ENCODE measurements around the gene PGAM2. TPM values are rescaled to one million over a fixed set of nuclear protein-coding genes. Genes with fewer than 3 reads are reported as not detected.

PGAM2 gene
- total RNA-seq (2014; rRNA removed; shearing (Covaris generic)): 2.7 and 4.5 TPM in 2 replicates

DNA sequence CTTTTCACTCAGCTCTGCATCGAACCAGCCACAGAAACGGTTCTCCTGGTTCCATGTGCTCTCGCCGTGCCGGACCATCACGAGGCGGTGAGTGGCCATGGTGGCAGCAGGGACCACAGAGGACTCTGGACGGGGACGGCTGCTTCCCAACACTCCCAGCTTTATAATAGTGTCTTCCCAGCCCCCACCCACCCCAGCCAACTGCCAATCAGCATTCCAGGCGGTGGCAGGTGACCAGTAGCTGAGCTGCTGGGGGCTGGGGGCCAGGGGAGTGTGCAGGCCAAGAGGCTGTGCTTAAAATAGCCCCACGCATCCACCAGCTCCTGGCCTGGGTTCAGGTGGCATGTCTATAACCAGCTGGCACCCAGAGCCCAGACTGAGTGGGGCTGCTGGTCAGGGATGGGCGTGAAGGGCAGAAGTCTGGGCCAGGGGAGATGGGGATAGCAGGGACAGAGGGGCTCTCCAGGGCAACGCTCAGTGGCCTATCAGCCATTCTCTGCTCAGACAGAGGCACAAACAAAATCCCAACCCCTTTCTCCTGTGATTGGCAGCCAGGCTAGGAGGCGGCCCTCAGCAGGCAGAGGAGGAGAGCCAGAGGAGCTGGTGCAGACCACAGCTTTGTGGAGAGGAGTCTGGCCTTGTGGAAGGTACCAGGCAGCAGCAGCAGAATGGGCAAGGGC lies at the start of gene PGAM2:
Gene PGAM2 (minus strand): TSS at position 137 of the 680 bp plus-strand sequence. CDS start 38 bp downstream, at position 99.
- peak within 1 kb of the TSS; percentile 5; the same call in 1 of the 2 replicates for H3K4me3 ChIP-seq (ENCODE audit: insufficient read depth, low read depth, low read length)
- peak; percentile 89 for DNase-seq

GRCh38 chr7:44114586-44115310 lies 49.4 kb upstream of the PGAM2 start:
- no peaks in the 10 kb centered on the region for H3K27me3 ChIP-seq (ENCODE audit: control insufficient read depth, insufficient read depth, low read length)
- DNase-seq: no peak
- H3K36me3 ChIP-seq (replicated peaks; ENCODE audit: control insufficient read depth, insufficient read depth, low read length): peaks cover 26% of the 10 kb centered on the region
- no peak overlapping the region for H3K4me3 ChIP-seq (ENCODE audit: insufficient read depth, low read depth, low read length)

More for the DNA sequence above, at the start of gene PGAM2:
- H3K27me3 ChIP-seq (ENCODE audit: control insufficient read depth, insufficient read depth, low read length): peaks cover 7% of the 10 kb centered on the region
- peaks cover 4% of the 10 kb centered on the region for H3K36me3 ChIP-seq (replicated peaks; ENCODE audit: control insufficient read depth, insufficient read depth, low read length)

- Histone ChIP-seq H3K36me3 (replicated peaks; ENCODE audit: control insufficient read depth, insufficient read depth, low read length) (peaks cover 20% of the 10 kb centered on the region), H3K4me3 (ENCODE audit: insufficient read depth, low read depth, low read length) (peak overlapping the region; percentile 23; the same call in 1 of the 2 replicates), H3K27me3 (ENCODE audit: control insufficient read depth, insufficient read depth, low read length) (no peaks in the 10 kb centered on the region)
- DNase-seq: no peak
Observed at GRCh38 chr7:44113764-44114354, 48.5 kb upstream of the PGAM2 start.

DNA sequence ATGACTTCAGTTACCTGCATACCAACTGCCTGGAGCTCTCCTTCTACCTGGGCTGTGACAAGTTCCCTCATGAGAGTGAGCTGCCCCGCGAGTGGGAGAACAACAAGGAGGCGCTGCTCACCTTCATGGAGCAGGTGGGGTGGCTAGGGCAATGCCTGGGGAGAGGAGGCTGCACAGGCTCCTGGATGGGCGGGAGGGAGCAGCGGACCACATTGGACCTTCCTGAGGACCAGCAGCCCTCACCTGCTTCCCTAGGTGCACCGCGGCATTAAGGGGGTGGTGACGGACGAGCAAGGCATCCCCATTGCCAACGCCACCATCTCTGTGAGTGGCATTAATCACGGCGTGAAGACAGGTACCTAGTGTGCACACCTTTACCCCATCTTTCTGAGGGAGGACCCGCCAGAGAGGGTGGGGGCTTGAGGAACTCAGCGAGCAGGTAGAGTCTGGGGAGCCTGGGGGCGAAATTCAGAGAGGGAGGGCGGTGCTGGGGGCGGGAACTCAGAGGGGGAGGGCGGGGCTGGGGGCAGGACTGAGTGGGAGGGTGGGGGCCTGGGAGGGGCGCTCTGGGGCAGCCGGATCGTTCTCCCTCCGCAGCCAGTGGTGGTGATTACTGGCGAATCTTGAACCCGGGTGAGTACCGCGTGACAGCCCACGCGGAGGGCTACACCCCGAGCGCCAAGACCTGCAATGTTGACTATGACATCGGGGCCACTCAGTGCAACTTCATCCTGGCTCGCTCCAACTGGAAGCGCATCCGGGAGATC lies 47.8 kb upstream of the PGAM2 start:
- peak; percentile 77 for DNase-seq
- Histone ChIP-seq H3K27me3 (ENCODE audit: control insufficient read depth, insufficient read depth, low read length) (no peaks in the 10 kb centered on the region), H3K36me3 (replicated peaks; ENCODE audit: control insufficient read depth, insufficient read depth, low read length) (peaks cover 18% of the 10 kb centered on the region), H3K4me3 (ENCODE audit: insufficient read depth, low read depth, low read length) (peak overlapping the region; percentile 38)

- H3K36me3 ChIP-seq (replicated peaks; ENCODE audit: control insufficient read depth, insufficient read depth, low read length): peaks cover 15% of the 10 kb centered on the region
- H3K4me3 ChIP-seq (ENCODE audit: insufficient read depth, low read depth, low read length): peak overlapping the region; percentile 38
- DNase-seq: peak; percentile 83
- no peaks in the 10 kb centered on the region for H3K27me3 ChIP-seq (ENCODE audit: control insufficient read depth, insufficient read depth, low read length)
Observed at GRCh38 chr7:44112231-44112996, 47.0 kb upstream of the PGAM2 start.

DNA sequence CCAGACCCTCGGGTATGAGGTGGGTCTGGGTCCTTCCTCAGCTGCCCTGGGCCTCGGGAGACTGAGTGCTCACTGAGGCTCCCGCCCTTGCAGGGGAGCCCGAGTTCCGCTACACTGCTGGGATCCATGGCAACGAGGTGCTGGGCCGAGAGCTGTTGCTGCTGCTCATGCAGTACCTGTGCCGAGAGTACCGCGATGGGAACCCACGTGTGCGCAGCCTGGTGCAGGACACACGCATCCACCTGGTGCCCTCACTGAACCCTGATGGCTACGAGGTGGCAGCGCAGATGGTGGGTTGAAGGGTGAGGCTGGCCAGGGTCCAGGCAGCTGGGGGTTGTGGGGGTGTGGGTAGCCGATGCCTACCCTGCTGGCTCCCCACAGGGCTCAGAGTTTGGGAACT lies 46.4 kb upstream of the PGAM2 start:
- H3K27me3 ChIP-seq (ENCODE audit: control insufficient read depth, insufficient read depth, low read length): no peaks in the 10 kb centered on the region
- H3K36me3 ChIP-seq (replicated peaks; ENCODE audit: control insufficient read depth, insufficient read depth, low read length): peaks cover 12% of the 10 kb centered on the region
- no peak overlapping the region for H3K4me3 ChIP-seq (ENCODE audit: insufficient read depth, low read depth, low read length)
- DNase-seq: peak; percentile 57

DNA sequence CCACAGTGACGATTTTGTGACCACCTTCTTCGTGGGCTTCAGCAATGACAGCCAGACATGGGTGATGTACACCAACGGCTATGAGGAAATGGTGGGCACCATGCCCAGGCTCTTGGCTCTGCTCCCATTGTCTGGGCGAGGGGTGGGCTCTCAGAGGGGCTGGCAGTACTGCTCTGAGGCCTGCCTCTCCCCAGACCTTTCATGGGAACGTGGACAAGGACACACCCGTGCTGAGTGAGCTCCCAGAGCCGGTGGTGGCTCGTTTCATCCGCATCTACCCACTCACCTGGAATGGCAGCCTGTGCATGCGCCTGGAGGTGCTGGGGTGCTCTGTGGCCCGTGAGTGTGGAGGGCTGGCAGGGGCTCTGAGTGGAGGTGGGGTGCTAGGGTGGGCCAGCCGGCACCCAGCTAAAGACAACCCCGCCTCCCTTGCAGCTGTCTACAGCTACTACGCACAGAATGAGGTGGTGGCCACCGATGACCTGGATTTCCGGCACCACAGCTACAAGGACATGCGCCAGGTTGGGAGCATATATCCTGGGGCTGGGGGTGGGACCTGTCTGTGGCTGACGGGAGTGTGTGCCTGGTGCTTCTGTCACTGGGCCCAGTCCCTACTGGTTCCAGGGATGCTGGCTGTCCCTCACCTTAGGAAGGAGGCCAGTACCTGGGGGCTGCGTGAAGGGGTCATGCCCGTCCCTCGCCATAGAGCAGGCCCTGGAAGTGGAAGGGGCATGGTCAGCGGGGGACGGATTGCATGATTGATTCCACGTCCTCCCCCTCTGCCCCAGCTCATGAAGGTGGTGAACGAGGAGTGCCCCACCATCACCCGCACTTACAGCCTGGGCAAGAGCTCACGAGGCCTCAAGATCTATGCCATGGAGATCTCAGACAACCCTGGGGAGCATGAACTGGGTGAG lies 45.6 kb upstream of the PGAM2 start:
- Histone ChIP-seq H3K4me3 (ENCODE audit: insufficient read depth, low read depth, low read length) (no peak overlapping the region), H3K36me3 (replicated peaks; ENCODE audit: control insufficient read depth, insufficient read depth, low read length) (peaks cover 12% of the 10 kb centered on the region), H3K27me3 (ENCODE audit: control insufficient read depth, insufficient read depth, low read length) (no peaks in the 10 kb centered on the region)
- DNase-seq: peak; percentile 41

GRCh38 chr7:44109991-44110390 lies 44.6 kb upstream of the PGAM2 start:
- no peak overlapping the region for H3K4me3 ChIP-seq (ENCODE audit: insufficient read depth, low read depth, low read length)
- H3K27me3 ChIP-seq (ENCODE audit: control insufficient read depth, insufficient read depth, low read length): peaks cover 3% of the 10 kb centered on the region
- peaks cover 7% of the 10 kb centered on the region for H3K36me3 ChIP-seq (replicated peaks; ENCODE audit: control insufficient read depth, insufficient read depth, low read length)
- peak; percentile 50 for DNase-seq

DNA sequence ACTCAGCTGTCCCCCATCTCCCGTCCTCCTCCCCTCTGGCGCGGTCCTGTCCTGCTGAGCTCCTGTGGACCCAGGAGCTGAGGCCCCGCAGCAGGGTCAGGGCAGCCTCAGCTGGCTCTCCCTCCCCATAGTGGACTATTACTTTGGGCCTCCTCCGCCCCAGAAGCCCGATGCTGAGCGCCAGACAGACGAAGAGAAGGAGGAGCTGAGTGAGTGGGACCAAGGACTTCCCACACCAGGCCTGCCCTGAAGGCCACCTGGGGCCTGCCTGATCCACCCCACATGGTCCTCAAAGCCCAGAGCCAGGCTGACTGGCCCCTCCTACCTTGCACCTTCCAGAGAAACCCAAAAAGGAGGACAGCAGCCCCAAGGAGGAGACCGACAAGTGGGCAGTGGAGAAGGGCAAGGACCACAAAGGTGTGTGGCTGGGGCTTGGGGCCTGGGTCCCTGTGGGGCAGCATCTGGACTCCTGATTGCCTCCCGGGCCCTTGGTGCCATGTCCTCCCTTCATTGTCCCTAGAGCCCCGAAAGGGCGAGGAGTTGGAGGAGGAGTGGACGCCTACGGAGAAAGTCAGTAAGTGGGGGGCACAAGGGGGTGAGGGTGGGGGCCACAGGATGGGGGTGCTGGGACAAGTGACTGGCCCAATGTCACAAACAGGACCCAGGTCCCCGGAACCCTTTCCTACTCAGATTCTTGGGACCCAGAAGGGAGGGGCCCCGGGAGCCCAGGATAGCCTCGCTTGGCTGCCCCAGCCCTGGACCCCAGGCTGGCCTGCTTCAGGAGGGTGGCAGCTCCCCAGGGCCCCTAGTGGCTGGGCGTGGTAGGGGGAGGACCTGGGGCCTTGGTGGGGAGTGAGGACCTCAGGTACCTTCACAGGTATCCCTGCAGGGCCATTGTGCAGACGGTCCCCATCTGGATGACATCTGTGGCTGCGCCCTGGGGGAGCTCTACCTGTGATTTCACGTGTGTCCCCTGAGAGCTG lies 43.7 kb upstream of the PGAM2 start:
- Histone ChIP-seq H3K27me3 (ENCODE audit: control insufficient read depth, insufficient read depth, low read length) (peaks cover 7% of the 10 kb centered on the region), H3K36me3 (replicated peaks; ENCODE audit: control insufficient read depth, insufficient read depth, low read length) (peaks cover under 1% of the 10 kb centered on the region; the same call in 1 of the 2 replicates), H3K4me3 (ENCODE audit: insufficient read depth, low read depth, low read length) (no peak overlapping the region)
- peak; percentile 77 for DNase-seq

DNA sequence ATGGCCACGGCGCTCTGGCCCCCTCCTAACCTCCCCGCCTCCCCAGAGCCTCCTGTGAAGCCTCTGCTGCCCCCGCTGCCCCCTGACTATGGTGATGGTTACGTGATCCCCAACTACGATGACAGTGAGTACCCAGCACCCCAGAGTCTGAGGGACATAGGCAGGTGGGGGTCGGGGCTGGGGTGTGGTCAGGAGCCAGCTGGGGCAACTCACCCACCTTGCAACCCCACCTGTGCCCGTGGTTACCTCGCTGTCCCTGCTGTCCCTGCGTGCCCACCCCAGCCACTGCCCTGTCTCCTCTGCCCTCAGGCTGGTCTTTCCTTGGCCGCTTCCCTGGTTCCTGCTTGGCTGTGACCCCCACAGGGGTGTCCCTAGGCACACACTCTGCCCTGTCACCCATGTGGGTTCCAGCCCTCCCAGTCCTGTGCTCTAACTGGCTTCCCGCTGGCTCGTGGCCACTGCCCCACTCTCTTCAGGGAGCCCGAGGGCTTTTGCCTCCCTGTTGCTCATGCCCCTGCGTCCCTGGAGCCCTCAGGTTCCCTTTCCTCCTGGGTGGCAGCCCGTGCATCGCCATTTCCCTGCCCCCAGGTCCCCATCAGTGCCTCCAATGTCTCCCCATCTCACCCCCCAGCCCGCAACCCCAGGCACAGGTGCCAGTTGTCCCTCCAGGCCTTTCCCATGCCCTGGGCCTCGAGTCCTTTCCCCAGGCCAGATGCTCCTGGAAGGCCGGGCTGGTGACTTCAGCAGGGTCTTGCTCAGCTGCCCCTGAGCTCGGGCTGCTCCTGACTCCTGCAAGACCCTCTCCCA lies 42.8 kb upstream of the PGAM2 start:
- DNase-seq: peak; percentile 54
- peaks cover 10% of the 10 kb centered on the region for H3K27me3 ChIP-seq (ENCODE audit: control insufficient read depth, insufficient read depth, low read length)
- H3K4me3 ChIP-seq (ENCODE audit: insufficient read depth, low read depth, low read length): no peak overlapping the region

DNA sequence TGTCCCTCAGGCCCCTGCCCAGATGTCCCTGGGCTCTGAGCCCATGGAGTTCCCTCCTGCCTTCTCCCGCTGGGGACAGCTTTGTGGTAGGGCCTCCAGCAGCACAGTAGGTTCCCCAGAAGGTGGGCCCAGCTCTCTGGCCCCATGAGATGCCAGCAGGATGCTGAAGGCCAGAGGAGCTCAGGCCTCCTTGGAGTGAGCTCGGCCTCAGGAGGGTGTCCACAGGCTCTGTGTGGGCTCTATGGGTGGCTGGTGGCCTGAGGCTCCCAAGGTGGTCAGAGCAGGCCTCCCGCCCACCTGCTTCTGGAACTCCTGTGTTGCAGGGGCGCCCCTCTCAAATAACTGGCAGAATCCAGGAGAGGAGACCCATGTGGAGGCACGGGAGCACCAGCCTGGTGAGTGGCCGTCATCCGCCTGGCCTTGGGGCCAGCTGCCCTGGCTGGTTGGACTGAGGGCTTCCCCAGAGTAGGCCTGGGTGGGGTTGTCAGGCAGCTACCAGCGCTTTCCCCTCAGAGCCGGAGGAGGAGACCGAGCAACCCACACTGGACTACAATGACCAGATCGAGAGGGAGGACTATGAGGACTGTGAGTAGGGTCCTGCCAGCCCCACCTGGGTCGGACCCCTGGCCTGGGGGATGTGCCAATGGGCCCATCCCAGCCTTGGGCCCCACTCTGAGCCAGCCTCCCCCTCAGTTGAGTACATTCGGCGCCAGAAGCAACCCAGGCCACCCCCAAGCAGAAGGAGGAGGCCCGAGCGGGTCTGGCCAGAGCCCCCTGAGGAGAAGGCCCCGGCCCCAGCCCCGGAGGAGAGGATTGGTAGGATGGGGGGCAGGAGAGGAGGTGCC lies 42.0 kb upstream of the PGAM2 start:
- H3K27me3 ChIP-seq (ENCODE audit: control insufficient read depth, insufficient read depth, low read length): peaks cover 10% of the 10 kb centered on the region
- DNase-seq: peak; percentile 48
- H3K4me3 ChIP-seq (ENCODE audit: insufficient read depth, low read depth, low read length): no peak overlapping the region
- H3K36me3 ChIP-seq (replicated peaks; ENCODE audit: control insufficient read depth, insufficient read depth, low read length): no peaks in the 10 kb centered on the region; the same call in 1 of the 2 replicates

More for the DNA sequence above, 42.8 kb upstream of the PGAM2 start:
- no peaks in the 10 kb centered on the region; the same call in 1 of the 2 replicates for H3K36me3 ChIP-seq (replicated peaks; ENCODE audit: control insufficient read depth, insufficient read depth, low read length)
